ENCODE results near the gene RAET1L. TPM values are rescaled to one million over a fixed set of nuclear protein-coding genes. Genes with fewer than 3 reads are reported as not detected.

RAET1L gene
- total RNA-seq (2022; extraction: Qiagen RNA extraction; ENCODE audit: low read depth): 0.18 to 0.49 TPM (median 0.27 TPM) in 5 replicates

GRCh38 chr6:150025201-150025917 lies at the start of gene RAET1L:
TSS of gene RAET1L (minus strand) at chr6:150025532. CDS start at chr6:150025471, 61 bp downstream.

GRCh38 chr6:150068720-150069648 lies 43.7 kb upstream of the RAET1L start, which contains the start of gene ULBP3:
TSS of gene ULBP3 (minus strand) at chr6:150069121. CDS start at chr6:150069066, 55 bp downstream.

Other genes with a start within 250 kb of the RAET1L start
- gene LRP11, start 161.2 kb downstream of the RAET1L start, total RNA-seq (2022; extraction: Qiagen RNA extraction; ENCODE audit: low read depth): 31.5 to 41.0 TPM (median 38.5 TPM) in 5 replicates
- gene RAET1E, start 127.4 kb downstream of the RAET1L start, total RNA-seq (2022; extraction: Qiagen RNA extraction; ENCODE audit: low read depth): 1.9 to 3.0 TPM (median 2.6 TPM) in 5 replicates
- gene RAET1G, start 102.4 kb downstream of the RAET1L start, total RNA-seq (2022; extraction: Qiagen RNA extraction; ENCODE audit: low read depth): 7.2 to 12.5 TPM (median 10.7 TPM) in 5 replicates
- 2.9 to 3.9 TPM (median 3.7 TPM) in 5 replicates for gene ULBP2, start 83.5 kb downstream of the RAET1L start, total RNA-seq (2022; extraction: Qiagen RNA extraction; ENCODE audit: low read depth)
- 0.73 to 1.2 TPM (median 0.97 TPM) in 5 replicates for gene ULBP1, start 61.6 kb downstream of the RAET1L start, total RNA-seq (2022; extraction: Qiagen RNA extraction; ENCODE audit: low read depth)
- 3.6 to 4.0 TPM (median 3.7 TPM) in 5 replicates for gene ULBP3, start 43.6 kb upstream of the RAET1L start, total RNA-seq (2022; extraction: Qiagen RNA extraction; ENCODE audit: low read depth)
- 0.67 to 0.83 TPM (median 0.79 TPM) in 5 replicates for gene PPP1R14C, start 117.5 kb upstream of the RAET1L start, total RNA-seq (2022; extraction: Qiagen RNA extraction; ENCODE audit: low read depth)